WTC11 (cell line): ENCODE measurements around the gene GPR135. TPM values are rescaled to one million over a fixed set of nuclear protein-coding genes. Genes with fewer than 3 reads are reported as not detected.

Experiments used
- ETV6 ChIP-seq: sonication (generic); formaldehyde crosslinking; IDR thresholded peaks from 2 replicates; pipeline ENCODE4 v1.8.1; 2022; ENCODE audit warnings: mild to moderate bottlenecking, missing genetic modification reagents
- FOXP1 ChIP-seq: sonication (generic); formaldehyde crosslinking; IDR thresholded peaks from 2 replicates; pipeline ENCODE4 v1.8.0; 2022; ENCODE audit warnings: missing genetic modification reagents, mild to moderate bottlenecking, moderate library complexity, borderline replicate concordance
- GABPB1 ChIP-seq: sonication (generic); formaldehyde crosslinking; IDR thresholded peaks from 2 replicates; pipeline ENCODE4 v1.8.1; 2023; ENCODE audit warnings: mild to moderate bottlenecking, missing genetic modification reagents
- GRHL2 ChIP-seq: fragments of 250-450 bp; sonication (Bioruptor Pico); IDR thresholded peaks from 2 replicates; pipeline ENCODE4 v1.8.0; 2022; ENCODE audit warnings: mild to moderate bottlenecking, moderate library complexity; ENCODE audit not compliant: insufficient replicate concordance, severe bottlenecking
- HMGA2 ChIP-seq: fragments of 250-450 bp; sonication (Bioruptor Pico); IDR thresholded peaks from 2 replicates; pipeline ENCODE4 v1.4.0; 2021; ENCODE audit warnings: mild to moderate bottlenecking, moderate library complexity
- HMGXB4 ChIP-seq: sonication (generic); formaldehyde crosslinking; IDR thresholded peaks from 2 replicates; pipeline ENCODE4 v1.8.1; 2023; ENCODE audit warnings: mild to moderate bottlenecking, moderate library complexity, missing genetic modification reagents
- IRF1 ChIP-seq: sonication (generic); formaldehyde crosslinking; IDR thresholded peaks from 2 replicates; pipeline ENCODE4 v1.8.0; 2023; ENCODE audit warnings: missing genetic modification reagents
- MYBL2 ChIP-seq: sonication (generic); formaldehyde crosslinking; IDR thresholded peaks from 2 replicates; pipeline ENCODE4 v1.8.1; 2023; ENCODE audit warnings: mild to moderate bottlenecking, moderate library complexity, missing genetic modification reagents
- NFYB ChIP-seq: sonication (generic); formaldehyde crosslinking; conservative IDR thresholded peaks from 2 replicates; pipeline ENCODE4 v1.8.0; 2022; ENCODE audit warnings: low read depth, missing genetic modification reagents
- NR3C1 ChIP-seq: sonication (generic); formaldehyde crosslinking; conservative IDR thresholded peaks from 2 replicates; pipeline ENCODE4 v1.8.1; 2023; ENCODE audit warnings: low read depth, mild to moderate bottlenecking, missing genetic modification reagents
- OVOL2 ChIP-seq: fragments of 250-450 bp; sonication (Bioruptor Pico); IDR thresholded peaks from 2 replicates; pipeline ENCODE4 v1.9.0; 2021; ENCODE audit warnings: mild to moderate bottlenecking, borderline replicate concordance
- PREB ChIP-seq: sonication (generic); formaldehyde crosslinking; IDR thresholded peaks from 2 replicates; pipeline ENCODE4 v1.8.1; 2022; ENCODE audit warnings: mild to moderate bottlenecking, missing genetic modification reagents, moderate library complexity, borderline replicate concordance
- PRRX2 ChIP-seq: fragments of 250-450 bp; sonication (Bioruptor Pico); IDR thresholded peaks from 2 replicates; pipeline ENCODE4 v1.8.0; 2021; ENCODE audit warnings: mild to moderate bottlenecking
- RORB ChIP-seq: fragments of 250-450 bp; sonication (Bioruptor Pico); IDR thresholded peaks from 2 replicates; pipeline ENCODE4 v1.9.0; 2021; ENCODE audit warnings: mild to moderate bottlenecking
- SMAD3 ChIP-seq: sonication (generic); formaldehyde crosslinking; IDR thresholded peaks from 2 replicates; pipeline ENCODE4 v1.8.0; 2022; ENCODE audit warnings: missing genetic modification reagents, mild to moderate bottlenecking, borderline replicate concordance
- SP1 ChIP-seq: sonication (generic); formaldehyde crosslinking; conservative IDR thresholded peaks from 2 replicates; pipeline ENCODE4 v1.8.1; 2022; ENCODE audit warnings: missing genetic modification reagents
- ZNF263 ChIP-seq: sonication (generic); formaldehyde crosslinking; IDR thresholded peaks from 2 replicates; pipeline ENCODE4 v1.8.1; 2022; ENCODE audit warnings: low read depth, mild to moderate bottlenecking, moderate library complexity, missing genetic modification reagents
- ZNF281 ChIP-seq: sonication (generic); formaldehyde crosslinking; IDR thresholded peaks from 2 replicates; pipeline ENCODE4 v1.8.0; 2023; ENCODE audit warnings: mild to moderate bottlenecking, missing genetic modification reagents
- ZNF396 ChIP-seq: fragments of 250-450 bp; sonication (Bioruptor Pico); IDR thresholded peaks from 2 replicates; pipeline ENCODE4 v1.8.0; 2021; ENCODE audit warnings: mild to moderate bottlenecking, moderate library complexity, borderline replicate concordance
- ZNF671 ChIP-seq: fragments of 250-450 bp; sonication (Bioruptor Pico); IDR thresholded peaks from 2 replicates; pipeline ENCODE4 v1.8.0; 2021; ENCODE audit warnings: mild to moderate bottlenecking
- total RNA-seq: library from RNA; stranded (reverse); gene quantifications from 3 replicates; pipeline ENCODE4 v1.2.3, GENCODE V29; 2021
- TF ChIP-seq, protein P1 (sequence below): sonication (generic); formaldehyde crosslinking; IDR thresholded peaks from 2 replicates; pipeline ENCODE4 v1.8.0; 2022; ENCODE audit warnings: mild to moderate bottlenecking, missing genetic modification reagents
- TF ChIP-seq, protein P2 (sequence below): sonication (generic); formaldehyde crosslinking; IDR thresholded peaks from 2 replicates; pipeline ENCODE4 v1.8.0; 2022; ENCODE audit warnings: missing genetic modification reagents
- TF ChIP-seq, protein P3 (sequence below): sonication (generic); formaldehyde crosslinking; conservative IDR thresholded peaks from 2 replicates; pipeline ENCODE4 v1.8.1; 2022; ENCODE audit warnings: mild to moderate bottlenecking, missing genetic modification reagents
- TF ChIP-seq, protein P4 (sequence below): sonication (generic); formaldehyde crosslinking; IDR thresholded peaks from 2 replicates; pipeline ENCODE4 v1.8.0; 2022; ENCODE audit warnings: mild to moderate bottlenecking, missing genetic modification reagents

GPR135 gene
- total RNA-seq, 1 experiment from 2014 or later, result 1.7 TPM

DNA sequence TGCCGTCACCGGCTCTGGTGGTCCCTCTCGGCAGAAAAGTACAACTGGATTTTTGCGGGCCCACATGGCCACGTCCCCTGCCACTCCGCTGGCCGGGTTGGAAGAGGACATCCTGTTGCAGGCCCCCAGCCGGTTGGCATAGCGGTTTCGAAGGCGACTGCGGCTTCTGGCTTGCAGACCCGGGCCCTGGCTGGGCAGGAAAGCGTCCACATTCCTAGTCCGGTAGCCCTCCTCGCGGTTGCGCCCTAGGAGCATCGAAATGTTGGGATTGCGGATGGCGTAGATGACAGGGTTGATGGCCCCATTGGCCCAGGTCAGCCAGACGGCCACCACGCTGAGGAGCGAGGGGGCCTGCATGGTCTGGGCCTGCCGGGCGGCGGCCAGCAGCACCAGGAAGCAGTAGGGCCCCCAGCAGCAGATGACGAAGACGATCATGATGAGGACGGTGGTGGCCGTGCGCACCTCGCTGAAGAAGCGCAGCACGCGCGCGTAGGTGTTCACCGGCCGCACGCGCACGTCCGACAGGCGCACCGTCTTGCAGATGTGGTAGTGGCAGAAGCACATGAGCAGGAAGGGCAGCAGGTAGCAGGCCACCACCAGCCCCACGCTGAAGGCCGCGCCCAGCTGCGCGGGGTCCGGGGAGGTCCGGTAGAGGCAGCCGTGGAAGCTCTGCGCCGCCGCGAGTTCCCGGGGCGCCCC lies 1.2 kb downstream of the GPR135 start (continued):
- TF ChIP-seq ZNF396 (CRISPR knock-in tag) (no peak), PRRX2 (CRISPR knock-in tag) (no peak), SMAD3 (CRISPR knock-in tag) (no peak), ETV6 (CRISPR knock-in tag) (0 out of 2 replicates have a peak, but pooled peaks have one; percentile 57), OVOL2 (CRISPR knock-in tag) (no peak), HMGA2 (CRISPR knock-in tag) (no peak), IRF1 (CRISPR knock-in tag) (0 out of 2 replicates have a peak, but pooled peaks have one; percentile 52), RORB (CRISPR knock-in tag) (no peak), FOXP1 (no peak; the same call in 1 of the 2 replicates), GABPB1 (CRISPR knock-in tag) (no peak), HMGXB4 (CRISPR knock-in tag) (0 out of 2 replicates have a peak, but pooled peaks have one; percentile 39), GRHL2 (CRISPR knock-in tag) (no peak), NFYB (CRISPR knock-in tag) (0 out of 2 replicates have a peak, but pooled peaks have one; percentile 22), NR3C1 (CRISPR knock-in tag) (no peak), ZNF671 (CRISPR knock-in tag) (no peak), ZNF263 (CRISPR knock-in tag) (no peak), ZNF281 (CRISPR knock-in tag) (0 out of 2 replicates have a peak, but pooled peaks have one; percentile 30), MYBL2 (CRISPR knock-in tag) (no peak), SP1 (CRISPR knock-in tag) (no peak), PREB (CRISPR knock-in tag) (no peak)
- TF ChIP-seq, protein P1, sequence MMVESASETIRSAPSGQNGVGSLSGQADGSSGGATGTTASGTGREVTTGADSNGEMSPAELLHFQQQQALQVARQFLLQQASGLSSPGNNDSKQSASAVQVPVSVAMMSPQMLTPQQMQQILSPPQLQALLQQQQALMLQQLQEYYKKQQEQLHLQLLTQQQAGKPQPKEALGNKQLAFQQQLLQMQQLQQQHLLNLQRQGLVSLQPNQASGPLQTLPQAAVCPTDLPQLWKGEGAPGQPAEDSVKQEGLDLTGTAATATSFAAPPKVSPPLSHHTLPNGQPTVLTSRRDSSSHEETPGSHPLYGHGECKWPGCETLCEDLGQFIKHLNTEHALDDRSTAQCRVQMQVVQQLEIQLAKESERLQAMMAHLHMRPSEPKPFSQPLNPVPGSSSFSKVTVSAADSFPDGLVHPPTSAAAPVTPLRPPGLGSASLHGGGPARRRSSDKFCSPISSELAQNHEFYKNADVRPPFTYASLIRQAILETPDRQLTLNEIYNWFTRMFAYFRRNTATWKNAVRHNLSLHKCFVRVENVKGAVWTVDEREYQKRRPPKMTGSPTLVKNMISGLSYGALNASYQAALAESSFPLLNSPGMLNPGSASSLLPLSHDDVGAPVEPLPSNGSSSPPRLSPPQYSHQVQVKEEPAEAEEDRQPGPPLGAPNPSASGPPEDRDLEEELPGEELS (CRISPR knock-in tag), result no peak
- TF ChIP-seq, protein P2, sequence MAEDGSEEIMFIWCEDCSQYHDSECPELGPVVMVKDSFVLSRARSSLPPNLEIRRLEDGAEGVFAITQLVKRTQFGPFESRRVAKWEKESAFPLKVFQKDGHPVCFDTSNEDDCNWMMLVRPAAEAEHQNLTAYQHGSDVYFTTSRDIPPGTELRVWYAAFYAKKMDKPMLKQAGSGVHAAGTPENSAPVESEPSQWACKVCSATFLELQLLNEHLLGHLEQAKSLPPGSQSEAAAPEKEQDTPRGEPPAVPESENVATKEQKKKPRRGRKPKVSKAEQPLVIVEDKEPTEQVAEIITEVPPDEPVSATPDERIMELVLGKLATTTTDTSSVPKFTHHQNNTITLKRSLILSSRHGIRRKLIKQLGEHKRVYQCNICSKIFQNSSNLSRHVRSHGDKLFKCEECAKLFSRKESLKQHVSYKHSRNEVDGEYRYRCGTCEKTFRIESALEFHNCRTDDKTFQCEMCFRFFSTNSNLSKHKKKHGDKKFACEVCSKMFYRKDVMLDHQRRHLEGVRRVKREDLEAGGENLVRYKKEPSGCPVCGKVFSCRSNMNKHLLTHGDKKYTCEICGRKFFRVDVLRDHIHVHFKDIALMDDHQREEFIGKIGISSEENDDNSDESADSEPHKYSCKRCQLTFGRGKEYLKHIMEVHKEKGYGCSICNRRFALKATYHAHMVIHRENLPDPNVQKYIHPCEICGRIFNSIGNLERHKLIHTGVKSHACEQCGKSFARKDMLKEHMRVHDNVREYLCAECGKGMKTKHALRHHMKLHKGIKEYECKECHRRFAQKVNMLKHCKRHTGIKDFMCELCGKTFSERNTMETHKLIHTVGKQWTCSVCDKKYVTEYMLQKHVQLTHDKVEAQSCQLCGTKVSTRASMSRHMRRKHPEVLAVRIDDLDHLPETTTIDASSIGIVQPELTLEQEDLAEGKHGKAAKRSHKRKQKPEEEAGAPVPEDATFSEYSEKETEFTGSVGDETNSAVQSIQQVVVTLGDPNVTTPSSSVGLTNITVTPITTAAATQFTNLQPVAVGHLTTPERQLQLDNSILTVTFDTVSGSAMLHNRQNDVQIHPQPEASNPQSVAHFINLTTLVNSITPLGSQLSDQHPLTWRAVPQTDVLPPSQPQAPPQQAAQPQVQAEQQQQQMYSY, result no peak
- TF ChIP-seq, protein P3, sequence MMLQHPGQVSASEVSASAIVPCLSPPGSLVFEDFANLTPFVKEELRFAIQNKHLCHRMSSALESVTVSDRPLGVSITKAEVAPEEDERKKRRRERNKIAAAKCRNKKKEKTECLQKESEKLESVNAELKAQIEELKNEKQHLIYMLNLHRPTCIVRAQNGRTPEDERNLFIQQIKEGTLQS (CRISPR knock-in tag), result no peak
- TF ChIP-seq, protein P4, sequence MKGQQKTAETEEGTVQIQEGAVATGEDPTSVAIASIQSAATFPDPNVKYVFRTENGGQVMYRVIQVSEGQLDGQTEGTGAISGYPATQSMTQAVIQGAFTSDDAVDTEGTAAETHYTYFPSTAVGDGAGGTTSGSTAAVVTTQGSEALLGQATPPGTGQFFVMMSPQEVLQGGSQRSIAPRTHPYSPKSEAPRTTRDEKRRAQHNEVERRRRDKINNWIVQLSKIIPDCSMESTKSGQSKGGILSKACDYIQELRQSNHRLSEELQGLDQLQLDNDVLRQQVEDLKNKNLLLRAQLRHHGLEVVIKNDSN (CRISPR knock-in tag), result peak; percentile 47
